Measurements from ENCODE around the gene MBD3L3. TPM values are rescaled to one million over a fixed set of nuclear protein-coding genes. Genes with fewer than 3 reads are reported as not detected.
"Not testable (repeated sequence)": the region's sequence is repeated elsewhere in the genome, so short reads cannot be mapped to it uniquely, and the experiment has no call there.

MBD3L3 gene
- total and polyA plus RNA-seq, 5 donors from 2014 or later = not detected

GRCh38 chr19:7040079-7040478 lies 18.4 kb downstream of the MBD3L3 start, which contains the start of gene MBD3L4:
Gene MBD3L4 (minus strand): TSS chr19:7040179. CDS start chr19:7040144, 35 bp downstream.
- not testable (repeated sequence) for H3K4me1 Mint-ChIP-seq; H3K4me3 ChIP-seq (ENCODE audit: low read depth, low read length); H3K27ac ChIP-seq (ENCODE audit: insufficient read depth, low read length, poor library complexity, severe bottlenecking); H3K36me3 Mint-ChIP-seq; H3K9me3 Mint-ChIP-seq; DNase-seq; H3K4me3 Mint-ChIP-seq; ATAC-seq (ENCODE audit: low read depth in 2 of 2); H3K27me3 Mint-ChIP-seq; H3K9me3 ChIP-seq (ENCODE audit: control insufficient read depth in 2 of 2, low read length in 2 of 2); H3K36me3 ChIP-seq (ENCODE audit: control insufficient read depth, insufficient read depth, low read length); H3K27me3 ChIP-seq (ENCODE audit: control insufficient read depth, insufficient read depth, low read length); H3K4me1 ChIP-seq (ENCODE audit: control insufficient read depth, insufficient read depth, low read length, poor library complexity, severe bottlenecking); H3K27ac Mint-ChIP-seq

- H3K36me3 Mint-ChIP-seq; H3K4me1 ChIP-seq (ENCODE audit: control insufficient read depth, insufficient read depth, low read length, poor library complexity, severe bottlenecking); H3K4me3 ChIP-seq (ENCODE audit: low read depth, low read length); H3K9me3 Mint-ChIP-seq; H3K27ac Mint-ChIP-seq; DNase-seq; H3K27me3 ChIP-seq (ENCODE audit: control insufficient read depth, insufficient read depth, low read length); H3K27me3 Mint-ChIP-seq; H3K36me3 ChIP-seq (ENCODE audit: control insufficient read depth, insufficient read depth, low read length); H3K4me3 Mint-ChIP-seq; ATAC-seq (ENCODE audit: low read depth in 2 of 2); H3K4me1 Mint-ChIP-seq; H3K27ac ChIP-seq (ENCODE audit: insufficient read depth, low read length, poor library complexity, severe bottlenecking); H3K9me3 ChIP-seq (ENCODE audit: control insufficient read depth in 2 of 2, low read length in 2 of 2): not testable (repeated sequence)
These were observed 28.2 kb downstream of the MBD3L3 start, which contains the start of gene MBD3L5 for GRCh38 chr19:7030278-7030677. Gene MBD3L5 (plus strand): TSS chr19:7030578. CDS start chr19:7030612, 34 bp downstream.

GRCh38 chr19:7028790-7029189 lies 29.7 kb downstream of the MBD3L3 start:
- not testable (repeated sequence) for H3K27ac ChIP-seq (ENCODE audit: insufficient read depth, low read length, poor library complexity, severe bottlenecking); H3K27me3 Mint-ChIP-seq; DNase-seq; H3K27me3 ChIP-seq (ENCODE audit: control insufficient read depth, insufficient read depth, low read length); H3K9me3 ChIP-seq (ENCODE audit: control insufficient read depth in 2 of 2, low read length in 2 of 2); H3K27ac Mint-ChIP-seq; H3K4me1 ChIP-seq (ENCODE audit: control insufficient read depth, insufficient read depth, low read length, poor library complexity, severe bottlenecking); ATAC-seq (ENCODE audit: low read depth in 2 of 2); H3K36me3 Mint-ChIP-seq; H3K36me3 ChIP-seq (ENCODE audit: control insufficient read depth, insufficient read depth, low read length); H3K9me3 Mint-ChIP-seq; H3K4me1 Mint-ChIP-seq; H3K4me3 ChIP-seq (ENCODE audit: low read depth, low read length); H3K4me3 Mint-ChIP-seq

- not testable (repeated sequence) for H3K4me1 Mint-ChIP-seq; H3K9me3 Mint-ChIP-seq; H3K36me3 ChIP-seq (ENCODE audit: control insufficient read depth, insufficient read depth, low read length); H3K9me3 ChIP-seq (ENCODE audit: control insufficient read depth in 2 of 2, low read length in 2 of 2); H3K4me3 ChIP-seq (ENCODE audit: low read depth, low read length); H3K36me3 Mint-ChIP-seq; H3K27me3 Mint-ChIP-seq; ATAC-seq (ENCODE audit: low read depth in 2 of 2); H3K27me3 ChIP-seq (ENCODE audit: control insufficient read depth, insufficient read depth, low read length); H3K4me1 ChIP-seq (ENCODE audit: control insufficient read depth, insufficient read depth, low read length, poor library complexity, severe bottlenecking); H3K27ac Mint-ChIP-seq; H3K27ac ChIP-seq (ENCODE audit: insufficient read depth, low read length, poor library complexity, severe bottlenecking); DNase-seq; H3K4me3 Mint-ChIP-seq
These were observed 37.1 kb downstream of the MBD3L3 start, which contains the start of gene MBD3L2B for GRCh38 chr19:7021331-7021730. Gene MBD3L2B (minus strand): TSS chr19:7021431. CDS start chr19:7021397, 34 bp downstream.

- Mint-ChIP-seq H3K27me3 (peaks cover 14% of the 10 kb centered on the region), H3K9me3 (no peaks in the 10 kb centered on the region), H3K36me3 (no peaks in the 10 kb centered on the region), H3K4me3 (no peak overlapping the region), H3K27ac (no peak overlapping the region), H3K4me1 (no peaks in the 10 kb centered on the region)
- ATAC-seq (ENCODE audit: low read depth in 2 of 2) (no peak), DNase-seq (no peak)
- Histone ChIP-seq H3K4me3 (ENCODE audit: low read depth, low read length) (no peak overlapping the region), H3K4me1 (ENCODE audit: control insufficient read depth, insufficient read depth, low read length, poor library complexity, severe bottlenecking) (no peaks in the 10 kb centered on the region), H3K36me3 (ENCODE audit: control insufficient read depth, insufficient read depth, low read length) (no peaks in the 10 kb centered on the region), H3K27ac (ENCODE audit: insufficient read depth, low read length, poor library complexity, severe bottlenecking) (no peak overlapping the region), H3K9me3 (ENCODE audit: control insufficient read depth in 2 of 2, low read length in 2 of 2) (no peaks in the 10 kb centered on the region), H3K27me3 (ENCODE audit: control insufficient read depth, insufficient read depth, low read length) (no peaks in the 10 kb centered on the region)
These were observed 39.6 kb downstream of the MBD3L3 start for GRCh38 chr19:7018828-7019227.

- DNase-seq (no peak), ATAC-seq (ENCODE audit: low read depth in 2 of 2) (peak in 1 of 2 donors; percentile 48)
- peaks cover 6% of the 10 kb centered on the region for H3K4me1 ChIP-seq (ENCODE audit: control insufficient read depth, insufficient read depth, low read length, poor library complexity, severe bottlenecking)
- no peak overlapping the region for H3K4me3 ChIP-seq (ENCODE audit: low read depth, low read length)
- Mint-ChIP-seq H3K27me3 (peaks cover 23% of the 10 kb centered on the region), H3K27ac (no peak overlapping the region), H3K4me3 (no peak overlapping the region), H3K9me3 (no peaks in the 10 kb centered on the region), H3K4me1 (peaks cover 4 to 18% (median 7%) of the 10 kb centered on the region in 4 donors), H3K36me3 (no peaks in the 10 kb centered on the region)
- H3K27me3 ChIP-seq (ENCODE audit: control insufficient read depth, insufficient read depth, low read length) = no peaks in the 10 kb centered on the region
- H3K36me3 ChIP-seq (ENCODE audit: control insufficient read depth, insufficient read depth, low read length) = no peaks in the 10 kb centered on the region
- H3K9me3 ChIP-seq (ENCODE audit: control insufficient read depth in 2 of 2, low read length in 2 of 2) = no peaks in the 10 kb centered on the region
- no peak overlapping the region for H3K27ac ChIP-seq (ENCODE audit: insufficient read depth, low read length, poor library complexity, severe bottlenecking)
These were observed 44.8 kb downstream of the MBD3L3 start for GRCh38 chr19:7013678-7014077.

- ATAC-seq (ENCODE audit: low read depth in 2 of 2) (no peak), DNase-seq (no peak)
- H3K27ac Mint-ChIP-seq = no peak overlapping the region
- Histone ChIP-seq H3K27me3 (ENCODE audit: control insufficient read depth, insufficient read depth, low read length) (no peaks in the 10 kb centered on the region), H3K4me3 (ENCODE audit: low read depth, low read length) (no peak overlapping the region), H3K36me3 (ENCODE audit: control insufficient read depth, insufficient read depth, low read length) (no peaks in the 10 kb centered on the region), H3K9me3 (ENCODE audit: control insufficient read depth in 2 of 2, low read length in 2 of 2) (no peaks in the 10 kb centered on the region), H3K4me1 (ENCODE audit: control insufficient read depth, insufficient read depth, low read length, poor library complexity, severe bottlenecking) (peaks cover 6% of the 10 kb centered on the region), H3K27ac (ENCODE audit: insufficient read depth, low read length, poor library complexity, severe bottlenecking) (no peak overlapping the region)
- no peaks in the 10 kb centered on the region for H3K9me3 Mint-ChIP-seq
- H3K27me3 Mint-ChIP-seq = peaks cover 16% of the 10 kb centered on the region
- H3K4me1 Mint-ChIP-seq = peaks cover 4 to 29% (median 10%) of the 10 kb centered on the region in 4 donors
- no peaks in the 10 kb centered on the region for H3K36me3 Mint-ChIP-seq
- H3K4me3 Mint-ChIP-seq = no peak overlapping the region
These were observed 47.5 kb downstream of the MBD3L3 start for GRCh38 chr19:7010722-7011593.

- ATAC-seq (ENCODE audit: low read depth in 2 of 2) = no peak
- Mint-ChIP-seq H3K36me3 (no peaks in the 10 kb centered on the region), H3K9me3 (peaks cover 0 to 2% (median 0%) of the 10 kb centered on the region in 7 donors)
These were observed 50.6 kb downstream of the MBD3L3 start for GRCh38 chr19:7007859-7008258.

More at GRCh38 chr19:7007859-7008258, 50.6 kb downstream of the MBD3L3 start:
- peaks cover 6% of the 10 kb centered on the region for H3K4me1 ChIP-seq (ENCODE audit: control insufficient read depth, insufficient read depth, low read length, poor library complexity, severe bottlenecking)
- H3K4me3 ChIP-seq (ENCODE audit: low read depth, low read length) = no peak overlapping the region
- H3K36me3 ChIP-seq (ENCODE audit: control insufficient read depth, insufficient read depth, low read length) = no peaks in the 10 kb centered on the region
- no peaks in the 10 kb centered on the region for H3K27me3 ChIP-seq (ENCODE audit: control insufficient read depth, insufficient read depth, low read length)
- no peaks in the 10 kb centered on the region for H3K9me3 ChIP-seq (ENCODE audit: control insufficient read depth in 2 of 2, low read length in 2 of 2)
- no peak for DNase-seq
- Mint-ChIP-seq H3K4me3 (no peak overlapping the region), H3K27me3 (peaks cover 9% of the 10 kb centered on the region), H3K4me1 (peaks cover 7 to 29% (median 13%) of the 10 kb centered on the region in 4 donors), H3K27ac (peak overlapping the region in 1 of 3 donors; percentile 6)
- no peak overlapping the region for H3K27ac ChIP-seq (ENCODE audit: insufficient read depth, low read length, poor library complexity, severe bottlenecking)

All from CD4-positive, CD25-positive, alpha-beta regulatory T cell (primary cell).